Activated CD4-positive, alpha-beta T cell treated with anti-CD3 and anti-CD28 coated beads for 48 hours (primary cell): ENCODE measurements around the gene C4orf50.
"Not testable (repeated sequence)": the region's sequence is repeated elsewhere in the genome, so short reads cannot be mapped to it uniquely, and the experiment has no call there.

Experiments
- DNase-seq: peaks from one replicate; pipeline ENCODE4 v3.0.0-alpha.2; 2020

C4orf50 gene

GRCh38 chr4:5965225-5965624 lies 53.0 kb downstream of the C4orf50 start:
- no peak for DNase-seq

- DNase-seq = no peak
Measured at GRCh38 chr4:5964030-5964429, 54.2 kb downstream of the C4orf50 start.

GRCh38 chr4:5963611-5964010 lies 54.6 kb downstream of the C4orf50 start:
- no peak for DNase-seq

- no peak for DNase-seq
Measured at GRCh38 chr4:5962416-5962815, 55.8 kb downstream of the C4orf50 start.

GRCh38 chr4:5960252-5960880 lies 57.9 kb downstream of the C4orf50 start:
- DNase-seq = no peak

- no peak for DNase-seq
Measured at GRCh38 chr4:5959211-5959982, 58.8 kb downstream of the C4orf50 start.

GRCh38 chr4:5958199-5958735 lies 60.0 kb downstream of the C4orf50 start:
- DNase-seq = no peak

GRCh38 chr4:5957076-5957475 lies 61.2 kb downstream of the C4orf50 start:
- DNase-seq = no peak

GRCh38 chr4:5956285-5957021 lies 61.8 kb downstream of the C4orf50 start:
- DNase-seq = no peak

GRCh38 chr4:5955856-5956255 lies 62.4 kb downstream of the C4orf50 start:
- DNase-seq = no peak

- DNase-seq = no peak
Measured at GRCh38 chr4:5955201-5955821, 62.9 kb downstream of the C4orf50 start.

GRCh38 chr4:5954056-5954760 lies 64.0 kb downstream of the C4orf50 start:
- no peak for DNase-seq

GRCh38 chr4:5952975-5953951 lies 65.0 kb downstream of the C4orf50 start:
- DNase-seq = no peak

- DNase-seq = no peak
Measured at GRCh38 chr4:5952286-5952974, 65.8 kb downstream of the C4orf50 start.

- not testable (repeated sequence) for DNase-seq
Measured at GRCh38 chr4:5946653-5947052, 71.6 kb downstream of the C4orf50 start.

GRCh38 chr4:5945936-5946335 lies 72.3 kb downstream of the C4orf50 start:
- no peak for DNase-seq

GRCh38 chr4:5945171-5945570 lies 73.1 kb downstream of the C4orf50 start:
- DNase-seq = no peak

- no peak for DNase-seq
Measured at GRCh38 chr4:5943561-5943960, 74.7 kb downstream of the C4orf50 start.

GRCh38 chr4:5942947-5943346 lies 75.3 kb downstream of the C4orf50 start:
- no peak for DNase-seq

GRCh38 chr4:5941601-5942000 lies 76.6 kb downstream of the C4orf50 start:
- no peak for DNase-seq
